ENCODE results near the gene BICD1.
A peak's percentile ranks its signal among the peaks of the same experiment; 100 is the strongest.

BICD1 gene

DNA sequence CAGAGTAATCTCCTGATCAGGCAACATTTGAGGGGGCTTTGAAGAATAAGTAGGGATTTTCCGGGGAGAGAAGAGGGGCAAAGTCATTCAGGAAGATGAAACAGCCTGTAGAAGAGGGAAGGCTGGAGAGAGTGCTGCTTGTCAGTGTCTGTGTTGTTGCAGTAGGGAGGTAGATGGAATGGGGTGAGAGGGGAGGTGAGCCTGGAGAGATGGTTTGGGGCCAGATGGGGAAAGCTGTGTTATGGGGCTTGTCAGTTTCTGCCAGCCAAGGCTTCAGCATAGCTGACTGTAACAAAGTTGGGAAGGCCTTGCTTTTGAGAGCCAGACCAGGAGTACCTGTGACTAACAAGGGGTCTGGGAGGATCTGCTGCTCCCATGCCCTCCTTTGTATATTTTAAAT, 18.0 kb downstream of the BICD1 start:
- FAIRE-seq (no peak), DNase-seq (ENCODE audit: insufficient read length) (no peak)
- TF ChIP-seq TAF1 (IDR thresholded peaks at IDR 0.05; ENCODE audit: borderline replicate concordance, low read depth, low read length): no peak
- TF ChIP-seq POLR2AphosphoS5 (IDR thresholded peaks at IDR 0.05; ENCODE audit: low read depth, low read length): no peak
- TF ChIP-seq POLR2A (IDR thresholded peaks at IDR 0.05; ENCODE audit: low read depth, low read length): no peak

DNA sequence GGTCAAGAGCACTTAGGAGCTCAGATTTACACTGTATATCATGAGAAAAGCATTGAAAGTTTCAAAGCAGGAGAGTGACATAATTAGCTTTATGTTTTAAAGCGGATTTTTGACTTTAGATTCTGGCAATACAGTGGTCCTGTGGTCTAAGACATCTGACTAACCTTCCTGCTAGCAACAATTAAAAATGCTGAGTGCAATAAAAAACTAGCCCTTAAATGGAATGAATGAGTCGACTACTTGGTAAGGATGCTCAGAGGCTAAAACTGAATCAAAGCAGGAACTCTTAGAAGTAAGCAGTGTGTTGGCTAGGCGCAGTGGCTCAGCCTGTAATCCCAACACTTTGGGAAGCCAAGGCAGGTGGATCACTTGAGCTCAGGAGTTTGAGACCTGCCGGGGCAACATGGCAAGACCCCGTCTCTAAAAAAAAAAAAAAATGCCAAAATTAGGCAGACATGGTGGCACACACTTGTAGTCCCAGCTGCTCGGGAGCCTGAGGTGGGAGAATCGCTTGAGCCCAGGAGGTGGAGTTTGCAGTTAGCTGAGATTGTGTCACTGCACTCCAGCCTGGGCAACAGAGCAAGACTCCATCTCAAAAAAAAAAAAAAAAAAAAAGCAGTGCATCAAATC, 18.9 kb downstream of the BICD1 start:
- DNase-seq (ENCODE audit: insufficient read length) (no peak), FAIRE-seq (no peak)
- TF ChIP-seq POLR2A (IDR thresholded peaks at IDR 0.05; ENCODE audit: low read depth, low read length): no peak
- TF ChIP-seq POLR2AphosphoS5 (IDR thresholded peaks at IDR 0.05; ENCODE audit: low read depth, low read length): no peak
- TF ChIP-seq TAF1 (IDR thresholded peaks at IDR 0.05; ENCODE audit: borderline replicate concordance, low read depth, low read length): no peak

DNA sequence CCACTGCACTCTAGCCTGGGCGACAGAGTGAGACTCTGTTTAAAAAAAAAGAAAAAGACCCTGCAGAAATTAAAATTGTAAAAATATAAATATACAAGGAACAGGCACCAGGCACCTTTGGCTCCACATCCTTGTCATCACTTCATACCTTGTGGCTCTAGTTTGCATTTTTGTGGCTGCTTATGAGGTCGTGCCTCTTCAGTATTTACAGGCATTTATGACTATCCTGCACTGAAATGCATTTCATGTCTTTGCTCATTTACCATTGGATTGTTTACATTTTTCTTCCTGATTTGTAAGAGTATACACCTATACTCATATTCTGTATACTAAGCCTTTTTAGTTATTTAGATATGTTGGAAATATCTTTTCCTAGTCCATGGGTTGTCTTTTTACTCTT, 20.1 kb downstream of the BICD1 start:
- DNase-seq (ENCODE audit: insufficient read length): no peak
- FAIRE-seq: no peak

DNA sequence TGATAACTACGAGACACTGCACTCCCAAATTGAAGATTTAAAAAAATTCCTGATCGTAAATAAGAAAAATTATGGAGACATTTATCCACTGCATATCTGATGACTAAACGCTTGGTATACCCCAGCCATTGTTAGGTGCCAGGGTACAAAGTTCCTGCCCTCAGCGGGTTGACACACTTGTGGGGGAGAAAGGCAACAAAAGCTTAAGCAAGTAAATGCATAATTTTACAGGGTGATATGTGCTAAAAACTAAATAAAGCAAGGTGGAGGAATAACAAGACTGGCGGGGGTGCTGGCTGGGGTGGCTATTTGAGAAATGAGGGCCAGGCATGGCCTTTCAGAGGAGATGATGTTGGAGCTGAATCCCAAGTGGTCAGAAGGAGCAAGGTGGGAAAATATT, 25.0 kb downstream of the BICD1 start:
- no peak for TF ChIP-seq POLR2AphosphoS5 (IDR thresholded peaks at IDR 0.05; ENCODE audit: low read depth, low read length)
- no peak for TF ChIP-seq POLR2A (IDR thresholded peaks at IDR 0.05; ENCODE audit: low read depth, low read length)
- TF ChIP-seq TAF1 (IDR thresholded peaks at IDR 0.05; ENCODE audit: borderline replicate concordance, low read depth, low read length): no peak
- DNase-seq (ENCODE audit: insufficient read length) (no peak), FAIRE-seq (no peak)

More for the DNA sequence above, 20.1 kb downstream of the BICD1 start:
- no peak for TF ChIP-seq POLR2AphosphoS5 (IDR thresholded peaks at IDR 0.05; ENCODE audit: low read depth, low read length)
- TF ChIP-seq POLR2A (IDR thresholded peaks at IDR 0.05; ENCODE audit: low read depth, low read length): no peak
- no peak for TF ChIP-seq TAF1 (IDR thresholded peaks at IDR 0.05; ENCODE audit: borderline replicate concordance, low read depth, low read length)

DNA sequence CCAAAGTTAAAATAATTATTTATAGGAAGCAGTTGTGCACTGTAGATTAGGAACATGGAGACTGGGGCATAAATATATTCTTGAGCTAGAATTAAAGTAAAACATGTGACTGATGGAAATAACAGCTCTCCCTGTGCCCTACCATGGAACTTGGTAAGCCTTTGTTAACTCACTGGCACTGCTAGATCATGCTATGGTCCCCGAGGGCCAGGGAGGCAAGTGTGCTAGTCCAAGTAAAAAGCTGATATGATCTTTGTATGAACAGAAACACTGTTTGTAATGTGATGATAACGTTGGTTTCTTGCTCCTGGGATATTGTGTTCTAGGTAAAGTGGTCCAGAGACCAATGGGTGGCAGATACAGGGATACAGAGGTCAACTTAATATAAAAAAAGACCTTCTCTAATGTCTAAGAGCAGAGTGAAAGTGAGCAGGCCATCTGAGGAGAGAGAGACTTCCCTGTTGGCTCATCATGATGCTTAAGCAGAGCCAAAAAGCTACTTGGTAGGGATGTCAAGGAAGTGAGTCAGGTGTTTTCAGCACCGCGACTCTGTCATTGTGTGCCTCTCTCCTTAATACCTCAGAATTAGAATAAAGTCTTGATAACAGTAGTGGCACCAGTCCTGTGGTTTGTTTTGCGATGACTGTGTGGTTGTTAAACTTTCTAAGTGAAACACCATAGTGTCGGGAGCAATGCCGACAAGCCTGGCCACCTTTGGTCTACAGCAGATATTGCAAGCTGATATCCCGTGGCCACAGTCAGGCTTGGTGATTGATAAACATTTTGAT, 27.6 kb downstream of the BICD1 start:
- peak; percentile 85 for FAIRE-seq
- no peak for TF ChIP-seq POLR2A (IDR thresholded peaks at IDR 0.05; ENCODE audit: low read depth, low read length)
- TF ChIP-seq POLR2AphosphoS5 (IDR thresholded peaks at IDR 0.05; ENCODE audit: low read depth, low read length): no peak
- TF ChIP-seq TAF1 (IDR thresholded peaks at IDR 0.05; ENCODE audit: borderline replicate concordance, low read depth, low read length): no peak
- DNase-seq (ENCODE audit: insufficient read length): no peak

DNA sequence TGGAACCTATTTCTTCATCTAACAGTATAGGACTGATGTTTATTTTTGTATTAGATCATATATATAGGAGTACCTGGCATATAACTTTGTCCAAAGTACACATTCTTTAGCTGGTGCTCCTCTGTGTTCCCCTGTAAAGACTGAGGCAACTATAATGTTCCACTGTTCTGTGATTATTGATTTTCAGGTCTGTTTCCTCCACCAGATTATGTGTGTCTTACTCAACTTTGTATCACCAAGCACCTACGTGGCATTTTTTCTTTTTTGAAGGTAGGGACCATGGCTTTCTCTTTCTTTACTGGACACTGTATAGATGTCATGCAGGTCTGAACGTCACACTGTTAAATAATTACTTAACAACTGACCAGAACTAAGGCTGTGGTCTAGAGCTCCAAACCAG, 29.3 kb downstream of the BICD1 start:
- TF ChIP-seq TAF1 (IDR thresholded peaks at IDR 0.05; ENCODE audit: borderline replicate concordance, low read depth, low read length) (no peak), POLR2AphosphoS5 (IDR thresholded peaks at IDR 0.05; ENCODE audit: low read depth, low read length) (no peak), POLR2A (IDR thresholded peaks at IDR 0.05; ENCODE audit: low read depth, low read length) (no peak)
- FAIRE-seq (no peak), DNase-seq (ENCODE audit: insufficient read length) (no peak)

DNA sequence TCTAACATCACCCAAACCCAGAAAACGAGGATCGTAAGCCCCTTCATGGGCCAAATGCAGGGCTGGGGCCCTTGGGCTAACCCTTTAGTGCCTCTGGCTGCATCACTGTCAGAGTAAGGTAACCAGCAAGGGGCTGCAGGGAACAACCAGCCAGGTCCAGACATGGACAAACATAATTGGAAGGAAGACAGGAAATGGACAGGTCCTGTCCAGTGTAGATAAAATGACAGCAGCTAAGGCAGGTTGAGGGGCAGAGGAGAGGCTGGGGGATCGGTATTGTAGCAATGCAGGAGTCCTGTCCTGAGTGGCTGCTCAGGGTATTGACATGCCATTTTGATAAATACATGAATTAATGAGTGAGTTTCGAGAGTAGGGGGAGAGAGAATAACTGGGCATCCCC, 29.8 kb downstream of the BICD1 start:
- DNase-seq (ENCODE audit: insufficient read length) (no peak), FAIRE-seq (no peak)
- TF ChIP-seq POLR2AphosphoS5 (IDR thresholded peaks at IDR 0.05; ENCODE audit: low read depth, low read length): no peak
- no peak for TF ChIP-seq TAF1 (IDR thresholded peaks at IDR 0.05; ENCODE audit: borderline replicate concordance, low read depth, low read length)
- TF ChIP-seq POLR2A (IDR thresholded peaks at IDR 0.05; ENCODE audit: low read depth, low read length): no peak

DNA sequence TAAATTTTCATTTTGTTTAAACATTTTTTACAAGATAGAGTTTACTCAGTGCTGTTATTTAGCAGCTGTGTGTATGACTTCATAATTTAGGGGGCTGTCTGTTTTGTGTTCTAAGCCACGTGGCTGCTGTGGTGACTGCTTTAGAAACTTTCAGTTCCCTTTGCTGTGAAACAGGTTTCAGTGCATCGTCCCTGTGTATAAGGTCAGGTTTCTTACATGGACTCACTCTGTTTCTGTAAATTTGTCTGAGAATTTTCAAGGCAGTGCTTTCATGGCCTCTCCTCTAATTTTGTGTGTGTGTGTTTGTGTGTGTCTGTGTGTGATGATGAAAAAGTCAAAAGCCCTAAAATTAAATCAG, 32.4 kb downstream of the BICD1 start:
- TF ChIP-seq POLR2A (IDR thresholded peaks at IDR 0.05; ENCODE audit: low read depth, low read length): peak; percentile 66
- 0 out of 2 replicates have a peak, but pooled peaks have one; percentile 41 for TF ChIP-seq TAF1 (IDR thresholded peaks at IDR 0.05; ENCODE audit: borderline replicate concordance, low read depth, low read length)
- TF ChIP-seq POLR2AphosphoS5 (IDR thresholded peaks at IDR 0.05; ENCODE audit: low read depth, low read length): peak; percentile 75
- DNase-seq (ENCODE audit: insufficient read length) (peak; percentile 20), FAIRE-seq (peak; percentile 96)

DNA sequence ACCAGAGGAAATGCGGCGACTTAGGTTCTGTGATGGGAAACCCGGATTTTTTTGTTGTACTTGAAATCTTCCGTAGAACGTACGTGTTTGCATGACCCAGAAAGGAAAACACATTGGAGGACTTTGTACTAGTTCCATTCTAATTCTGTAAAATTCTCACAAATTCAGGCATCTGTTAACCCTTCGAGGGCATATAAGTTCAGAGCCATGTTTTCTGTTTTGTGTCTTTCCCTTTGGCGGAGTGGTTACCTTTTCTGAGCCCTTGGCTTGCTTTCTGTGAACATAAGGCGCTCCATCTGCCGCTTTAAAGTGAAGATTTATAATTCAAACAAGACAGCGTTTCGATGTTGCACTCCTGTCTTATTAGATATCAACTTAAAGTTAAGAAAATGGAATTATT, 34.2 kb downstream of the BICD1 start:
- no peak for FAIRE-seq

DNA sequence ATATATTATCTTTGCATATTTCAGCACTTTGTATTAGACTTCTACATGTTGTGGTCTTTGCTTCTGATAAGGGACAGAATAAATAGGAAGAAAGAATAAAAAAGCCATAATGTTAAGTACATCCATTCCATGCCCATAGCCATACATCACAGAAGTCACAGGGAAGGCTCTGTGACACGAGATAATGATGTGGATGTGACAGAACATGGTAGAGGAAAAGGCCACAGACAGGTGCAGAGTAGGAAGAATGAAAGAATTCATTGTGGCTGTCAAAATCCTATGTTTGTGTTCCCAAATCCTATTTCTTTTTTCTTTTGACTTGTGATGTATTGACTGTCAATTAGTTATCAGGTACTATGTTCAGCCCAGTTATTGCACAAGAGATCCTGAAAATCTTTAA, 38.4 kb downstream of the BICD1 start:
- DNase-seq (ENCODE audit: insufficient read length) (no peak), FAIRE-seq (peak; percentile 61)
- TF ChIP-seq TAF1 (IDR thresholded peaks at IDR 0.05; ENCODE audit: borderline replicate concordance, low read depth, low read length) (no peak), POLR2A (IDR thresholded peaks at IDR 0.05; ENCODE audit: low read depth, low read length) (no peak), POLR2AphosphoS5 (IDR thresholded peaks at IDR 0.05; ENCODE audit: low read depth, low read length) (no peak)

More for the DNA sequence above, 34.2 kb downstream of the BICD1 start:
- DNase-seq (ENCODE audit: insufficient read length): no peak
- TF ChIP-seq POLR2AphosphoS5 (IDR thresholded peaks at IDR 0.05; ENCODE audit: low read depth, low read length) (no peak), POLR2A (IDR thresholded peaks at IDR 0.05; ENCODE audit: low read depth, low read length) (no peak), TAF1 (IDR thresholded peaks at IDR 0.05; ENCODE audit: borderline replicate concordance, low read depth, low read length) (no peak)

DNA sequence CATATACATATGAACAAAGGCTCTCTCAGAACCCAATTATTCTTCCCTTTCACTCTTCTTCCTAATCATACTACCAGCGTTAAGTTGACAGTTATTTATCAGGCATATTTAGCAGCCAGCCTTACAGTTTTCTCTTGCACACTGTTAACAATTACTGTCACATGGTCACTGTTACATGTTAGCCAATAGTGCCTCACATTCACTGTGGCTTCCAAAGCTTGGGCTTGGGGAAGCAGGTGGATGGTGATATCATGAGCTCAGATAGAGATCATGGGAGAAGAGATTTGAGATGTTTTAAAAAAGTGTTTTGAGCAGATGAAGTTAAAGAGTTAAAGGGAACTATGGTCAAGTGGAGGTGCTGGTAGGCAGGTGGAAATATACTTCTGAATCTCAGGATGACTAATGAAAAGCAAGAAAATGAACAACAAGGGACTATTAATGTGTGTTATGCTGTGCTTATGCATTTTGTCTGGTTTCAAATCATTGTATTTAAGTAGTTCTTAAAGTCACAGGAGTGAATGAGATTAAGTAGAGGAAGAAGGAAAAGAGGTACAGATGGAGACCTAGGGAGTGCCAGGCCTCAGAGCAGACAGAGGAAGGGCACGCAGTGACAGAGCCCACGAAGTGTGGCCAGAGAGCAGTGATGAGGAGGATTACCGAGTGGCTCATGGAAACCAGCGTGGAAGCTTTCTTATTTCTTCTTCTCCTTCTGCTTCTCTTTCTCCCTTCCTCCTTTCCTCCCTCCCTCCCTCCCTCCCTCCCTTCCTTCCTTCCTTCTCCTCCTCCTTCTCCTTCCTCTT, 39.6 kb downstream of the BICD1 start:
- peak; percentile 87 for FAIRE-seq
- TF ChIP-seq POLR2AphosphoS5 (IDR thresholded peaks at IDR 0.05; ENCODE audit: low read depth, low read length) (no peak), POLR2A (IDR thresholded peaks at IDR 0.05; ENCODE audit: low read depth, low read length) (no peak), TAF1 (IDR thresholded peaks at IDR 0.05; ENCODE audit: borderline replicate concordance, low read depth, low read length) (no peak)
- DNase-seq (ENCODE audit: insufficient read length): no peak

Data from GM12892 (cell line).